GM21576 (cell line): ENCODE data around the gene ASF1B.

Experiments
- ATAC-seq: cut with Tn5 transposase; IDR thresholded peaks from one replicate; pipeline ENCODE4 v1.9.1; 2021; ENCODE audit warnings: mild to moderate bottlenecking, moderate library complexity; ENCODE audit not compliant: unreplicated experiment

ASF1B gene

GRCh38 chr19:14138576-14139265 is 2.3 kb upstream of the ASF1B start:
- ATAC-seq = no peak

GRCh38 chr19:14135985-14136508 is 342 bp downstream of the ASF1B start:
- ATAC-seq = no peak

- no peak for ATAC-seq
These were observed 1.0 kb downstream of the ASF1B start for GRCh38 chr19:14135355-14135754.

- no peak for ATAC-seq
These were observed 8.4 kb downstream of the ASF1B start for GRCh38 chr19:14127929-14128509.

GRCh38 chr19:14127176-14127575 is 9.2 kb downstream of the ASF1B start:
- ATAC-seq = no peak

GRCh38 chr19:14122924-14123323 is 13.5 kb downstream of the ASF1B start:
- no peak for ATAC-seq

- ATAC-seq = no peak
These were observed 15.9 kb downstream of the ASF1B start for GRCh38 chr19:14120497-14120780.

GRCh38 chr19:14119644-14120496 is 16.5 kb downstream of the ASF1B start:
- no peak for ATAC-seq

- no peak for ATAC-seq
These were observed 17.2 kb downstream of the ASF1B start for GRCh38 chr19:14119146-14119545.

- no peak for ATAC-seq
These were observed 18.0 kb downstream of the ASF1B start for GRCh38 chr19:14118165-14119051.

- peak; percentile 89 for ATAC-seq
These were observed 18.7 kb downstream of the ASF1B start, which contains the start of gene PRKACA for GRCh38 chr19:14117668-14118164. Gene PRKACA, minus strand, starts transcription at chr19:14117762. Its CDS starts 215 bp downstream, at chr19:14117547.

- peak; percentile 5 for ATAC-seq
These were observed 19.3 kb downstream of the ASF1B start for GRCh38 chr19:14116918-14117578.

GRCh38 chr19:14116525-14116917 is 19.9 kb downstream of the ASF1B start:
- no peak for ATAC-seq

GRCh38 chr19:14115756-14116155 is 20.6 kb downstream of the ASF1B start:
- no peak for ATAC-seq

GRCh38 chr19:14114854-14115253 is 21.5 kb downstream of the ASF1B start:
- ATAC-seq = no peak

- ATAC-seq = no peak
These were observed 21.9 kb downstream of the ASF1B start for GRCh38 chr19:14114439-14114838.

- ATAC-seq = no peak
These were observed 22.5 kb downstream of the ASF1B start for GRCh38 chr19:14113762-14114414.

- no peak for ATAC-seq
These were observed 23.5 kb downstream of the ASF1B start for GRCh38 chr19:14112809-14113385.
